Thyroid gland (tissue), 4 donors: ENCODE results near the gene CCDC60.

Source experiments
- POLR2A ChIP-seq, 2 donors: fragments of 450-650 bp; IDR thresholded peaks; one replicate each; pipeline ENCODE4 v1.6.1; 2017; ENCODE audit warnings: antibody characterized with exemption in 2 of 2, mild to moderate bottlenecking in 2 of 2, moderate library complexity in 1 of 2
- TF ChIP-seq, protein P1 (sequence below), 6 experiments: fragments of 200-600 bp in 3 of 6; fragments of 450-650 bp in 3 of 6; sonication (generic) in 3 of 6; IDR thresholded peaks; one replicate each; pipeline ENCODE4 v1.5.1; 2016 to 2019; ENCODE audit warnings: antibody characterized with exemption in 6 of 6, mild to moderate bottlenecking in 2 of 6, inconsistent platforms in 1 of 6, moderate library complexity in 1 of 6

GRCh38 chr12:119328111-119328510 is 6.4 kb upstream of the CCDC60 start:
- TF ChIP-seq, protein P1, sequence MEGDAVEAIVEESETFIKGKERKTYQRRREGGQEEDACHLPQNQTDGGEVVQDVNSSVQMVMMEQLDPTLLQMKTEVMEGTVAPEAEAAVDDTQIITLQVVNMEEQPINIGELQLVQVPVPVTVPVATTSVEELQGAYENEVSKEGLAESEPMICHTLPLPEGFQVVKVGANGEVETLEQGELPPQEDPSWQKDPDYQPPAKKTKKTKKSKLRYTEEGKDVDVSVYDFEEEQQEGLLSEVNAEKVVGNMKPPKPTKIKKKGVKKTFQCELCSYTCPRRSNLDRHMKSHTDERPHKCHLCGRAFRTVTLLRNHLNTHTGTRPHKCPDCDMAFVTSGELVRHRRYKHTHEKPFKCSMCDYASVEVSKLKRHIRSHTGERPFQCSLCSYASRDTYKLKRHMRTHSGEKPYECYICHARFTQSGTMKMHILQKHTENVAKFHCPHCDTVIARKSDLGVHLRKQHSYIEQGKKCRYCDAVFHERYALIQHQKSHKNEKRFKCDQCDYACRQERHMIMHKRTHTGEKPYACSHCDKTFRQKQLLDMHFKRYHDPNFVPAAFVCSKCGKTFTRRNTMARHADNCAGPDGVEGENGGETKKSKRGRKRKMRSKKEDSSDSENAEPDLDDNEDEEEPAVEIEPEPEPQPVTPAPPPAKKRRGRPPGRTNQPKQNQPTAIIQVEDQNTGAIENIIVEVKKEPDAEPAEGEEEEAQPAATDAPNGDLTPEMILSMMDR (IDR thresholded peaks at IDR 0.05), result peak in 2 of 6 experiments; percentile 12 to 29
- TF ChIP-seq POLR2A (IDR thresholded peaks at IDR 0.05), result no peak
